Occipital lobe (tissue), 2 donors: Measurements from ENCODE around the gene HOXA7. TPM values are rescaled to one million over a fixed set of nuclear protein-coding genes. Genes with fewer than 3 reads are reported as not detected.

ENCODE experiments used
- DNase-seq: peaks from one replicate; lab custom pipeline; 2025; lab: John Stamatoyannopoulos, UW
- total RNA-seq: library from RNA; depleted of rRNA; stranded (reverse); fragments of >200 nt; gene quantifications from one replicate; pipeline ENCODE4 v1.2.3, GENCODE V29; 2014

Gene HOXA7
- total RNA-seq, 1 donor from 2014 or later: not detected

DNA sequence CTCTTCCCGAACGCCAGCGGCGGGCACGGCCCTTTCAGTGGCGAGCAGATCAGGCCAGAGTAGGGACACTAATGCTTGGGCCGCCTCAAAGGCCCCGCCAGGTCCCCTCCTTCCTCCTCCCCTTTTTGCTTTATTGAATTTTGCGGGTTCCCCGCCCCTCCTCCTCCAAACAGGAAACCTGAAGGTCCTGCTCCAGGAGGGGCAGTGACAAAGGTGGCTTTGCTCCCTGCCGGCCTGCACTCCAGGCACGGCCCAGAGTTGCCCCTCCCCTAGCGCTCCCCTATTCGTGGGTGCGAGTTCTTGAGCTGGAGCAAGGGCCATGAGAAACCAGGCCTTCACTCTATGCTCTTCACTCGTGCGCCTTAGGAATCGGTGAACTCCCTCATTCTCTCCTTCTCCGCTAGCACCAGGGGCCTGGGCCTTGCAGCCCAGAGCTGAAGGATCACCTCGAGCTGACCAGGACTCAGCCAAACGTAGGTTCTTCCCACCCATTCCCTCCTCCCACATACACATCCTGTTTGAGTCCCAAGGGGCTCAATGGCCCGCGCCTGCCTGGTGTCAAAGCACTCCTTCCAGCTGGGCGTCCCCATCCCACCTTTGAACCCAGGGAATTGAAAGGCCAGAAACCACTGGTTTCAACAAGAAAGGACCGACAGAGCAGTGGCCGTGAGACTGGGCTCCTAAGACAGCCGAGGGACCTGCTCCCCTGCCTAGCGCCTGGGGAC, 8.3 kb downstream of the HOXA7 start:
- DNase-seq: no peak

DNA sequence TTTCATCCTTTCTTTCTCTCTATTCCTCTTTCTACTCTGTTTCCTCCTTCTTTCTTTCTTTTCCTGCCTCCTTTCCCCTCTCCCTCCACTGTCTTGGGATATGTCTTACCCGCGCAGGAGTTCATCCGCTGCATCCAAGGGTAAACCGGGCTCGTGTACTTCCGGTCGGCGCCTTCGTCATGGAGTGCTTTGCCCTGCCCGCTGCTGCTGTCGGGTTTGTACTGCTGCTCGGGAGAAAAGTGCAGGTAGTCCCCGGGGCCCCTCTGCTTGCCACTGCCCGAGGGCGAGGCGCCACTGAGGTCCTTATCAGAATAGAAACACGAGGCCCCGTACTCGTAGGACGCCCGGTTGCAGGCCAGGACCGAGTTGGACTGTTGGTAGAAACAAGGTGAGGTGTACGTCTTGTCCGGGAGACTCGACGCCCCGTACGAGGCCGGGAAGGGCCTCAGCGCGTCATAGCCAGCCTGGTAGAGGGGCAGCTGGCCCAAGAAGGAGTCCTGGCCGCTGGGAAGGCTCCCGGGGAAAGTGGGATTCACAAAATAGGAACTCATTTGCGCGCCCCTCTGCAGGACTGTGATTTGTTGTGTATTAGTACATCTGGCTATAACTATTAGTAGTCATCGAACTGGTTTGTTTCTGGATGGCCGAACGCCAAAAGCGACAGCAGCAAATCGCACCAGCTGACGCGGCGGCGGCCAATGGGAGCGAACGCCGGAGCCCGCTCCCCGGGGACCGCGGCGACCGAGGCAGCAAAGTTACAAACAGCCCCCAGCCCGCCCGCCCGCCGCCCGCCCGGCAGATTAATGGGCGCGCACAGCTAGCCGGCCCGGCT, 9.1 kb downstream of the HOXA7 start, which contains the start of gene HOXA6:
HOXA6 (minus strand) TSS at position 576 of the 832 bp plus-strand sequence; CDS start at position 551, 25 bp downstream.
- DNase-seq: no peak

DNA sequence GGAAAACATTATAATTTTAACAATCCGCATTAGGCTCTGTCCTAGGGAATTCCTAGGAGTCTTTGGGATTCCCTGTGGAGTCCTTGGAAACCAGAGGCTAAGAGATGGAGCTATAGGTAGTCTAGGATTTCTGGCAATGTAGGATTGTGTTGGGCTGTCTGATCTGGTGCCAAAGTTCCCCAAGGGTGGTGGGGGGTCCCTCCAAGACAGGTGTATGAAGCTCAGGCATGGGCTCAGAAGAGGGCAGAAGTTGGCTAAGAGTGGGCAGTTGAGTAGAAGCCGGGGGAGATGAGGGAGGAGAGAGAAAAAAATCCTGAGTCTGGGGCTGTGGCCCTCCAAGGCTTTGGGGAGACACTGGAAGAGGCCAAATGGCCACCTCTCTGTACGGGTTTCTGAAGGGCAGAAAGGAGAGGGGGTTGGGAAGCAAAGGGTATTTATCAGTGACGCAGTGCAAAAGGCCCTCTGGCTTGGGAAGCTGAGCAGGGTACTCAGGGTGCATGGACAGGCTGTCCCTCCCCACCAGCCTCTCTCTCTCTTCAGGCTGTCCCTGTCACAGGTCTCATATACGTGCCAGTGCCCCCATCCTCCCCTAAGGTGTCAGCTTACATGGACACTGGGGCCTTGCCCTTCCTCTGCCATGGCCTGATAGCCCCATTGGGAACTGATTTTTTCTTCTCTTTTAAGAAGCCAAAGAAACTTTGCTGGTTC, 9.8 kb downstream of the HOXA7 start:
- no peak for DNase-seq

DNA sequence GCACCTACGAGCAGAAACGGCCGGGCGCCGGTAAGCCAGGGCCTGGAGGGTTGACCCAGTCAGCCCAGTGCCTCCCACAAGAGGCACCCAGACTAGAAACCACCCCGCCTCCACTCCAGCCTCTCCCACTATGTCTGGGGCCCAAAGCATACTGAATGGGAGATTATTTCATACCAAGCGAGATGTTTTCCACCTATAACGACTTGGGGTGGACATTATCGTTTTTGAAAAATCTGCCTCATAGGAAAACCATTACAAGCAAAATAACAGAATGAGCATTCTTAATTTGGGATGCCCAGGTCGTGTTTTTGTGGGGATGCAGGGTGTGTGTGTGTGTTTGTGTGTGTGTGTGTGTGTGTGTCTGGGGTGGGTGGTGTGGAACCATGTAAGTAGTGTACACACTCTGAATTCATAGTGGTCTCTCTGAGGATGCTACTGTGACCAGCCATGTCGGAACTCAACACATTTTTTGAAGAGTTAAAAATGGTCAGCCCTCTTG, 10.5 kb downstream of the HOXA7 start:
- DNase-seq: no peak

DNA sequence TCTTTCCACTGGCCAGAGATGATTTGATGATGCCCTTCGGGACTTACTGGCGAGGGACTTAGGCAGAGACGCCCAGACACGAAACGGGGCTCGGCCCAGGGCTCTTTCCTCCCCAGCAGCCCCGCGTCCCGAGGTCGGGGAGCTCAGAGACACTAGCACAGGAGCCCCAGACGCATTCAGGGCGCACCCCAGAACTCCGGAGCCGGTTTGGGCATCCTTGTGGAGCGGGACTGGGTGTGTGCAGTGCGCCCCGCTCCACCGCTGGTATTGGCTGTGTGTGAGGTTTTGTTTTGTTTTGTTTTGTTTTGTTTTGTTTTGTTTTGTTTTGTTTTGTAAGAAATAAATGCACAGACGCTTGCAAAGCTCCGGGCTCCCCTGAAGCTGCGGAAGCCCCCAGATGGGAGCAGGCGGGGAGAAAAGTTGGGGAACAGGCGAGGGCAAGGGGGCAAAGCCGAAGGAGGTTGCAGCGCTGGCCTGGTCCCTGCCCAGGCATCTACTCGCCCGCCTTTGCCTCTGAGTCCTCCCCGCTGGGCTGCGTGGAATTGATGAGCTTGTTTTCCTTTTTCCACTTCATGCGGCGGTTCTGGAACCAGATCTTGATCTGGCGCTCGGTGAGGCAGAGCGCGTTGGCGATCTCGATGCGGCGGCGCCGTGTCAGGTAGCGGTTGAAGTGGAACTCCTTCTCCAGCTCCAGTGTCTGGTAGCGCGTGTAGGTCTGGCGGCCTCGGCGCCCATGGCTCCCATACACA, 11.1 kb downstream of the HOXA7 start:
- no peak for DNase-seq

DNA sequence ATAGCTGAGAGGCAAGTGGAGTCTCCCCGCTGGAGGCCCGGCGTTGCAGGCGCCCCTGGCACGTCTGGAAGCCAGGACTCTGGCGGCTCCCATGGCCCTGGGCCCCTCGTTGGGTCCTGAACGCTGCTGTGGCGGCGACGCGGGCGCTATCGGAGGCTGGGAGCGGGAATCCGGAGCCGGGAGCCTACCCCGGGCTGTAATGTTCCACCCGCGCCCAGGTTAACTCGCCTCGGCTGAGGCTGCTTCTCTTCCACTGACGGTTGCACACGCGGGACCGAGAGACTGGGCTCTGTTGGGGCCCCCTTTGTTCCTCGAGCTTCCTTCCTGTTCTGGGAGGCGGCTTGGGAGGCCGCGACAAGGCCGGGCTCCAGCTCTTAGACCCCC, 11.7 kb downstream of the HOXA7 start:
- DNase-seq: no peak

DNA sequence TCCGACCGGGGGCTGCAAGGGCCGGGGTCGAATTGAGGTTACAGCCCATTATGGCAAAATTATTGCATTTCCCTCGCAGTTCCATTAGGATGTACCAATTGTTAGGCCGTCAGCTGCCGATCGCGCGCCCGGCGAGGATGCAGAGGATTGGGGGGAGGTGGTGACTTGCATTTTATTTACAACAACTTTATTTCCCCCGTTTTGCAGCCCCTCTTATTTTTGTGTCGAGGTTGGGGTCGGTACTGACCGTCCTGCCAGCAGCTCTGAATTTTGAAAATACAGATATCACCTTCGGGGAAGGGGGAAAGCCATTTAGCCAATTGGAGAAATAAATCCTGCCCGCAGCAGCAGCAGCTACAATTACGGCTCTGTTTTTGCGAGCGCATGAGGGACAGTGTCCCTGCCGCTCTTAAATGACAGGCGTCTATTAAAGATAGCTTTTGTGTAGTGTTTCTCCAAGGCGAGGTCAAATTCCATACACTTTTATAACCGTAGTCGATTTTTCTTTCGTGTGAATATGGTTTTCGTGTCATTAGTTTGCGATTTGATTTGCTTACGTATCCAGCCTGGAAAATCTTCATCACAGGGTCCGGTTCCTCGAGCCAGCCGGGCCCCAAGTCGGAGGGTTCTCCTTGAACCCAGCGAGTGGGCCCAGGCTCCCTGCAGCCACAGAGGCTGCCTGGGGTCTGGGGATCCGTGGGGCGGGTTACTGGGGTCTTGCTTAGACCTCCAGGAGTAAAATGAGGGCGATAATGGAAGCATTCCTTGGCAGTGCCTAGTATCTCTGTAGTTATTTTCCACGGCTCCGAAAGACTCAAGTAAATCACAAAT, 12.3 kb downstream of the HOXA7 start:
- no peak for DNase-seq

DNA sequence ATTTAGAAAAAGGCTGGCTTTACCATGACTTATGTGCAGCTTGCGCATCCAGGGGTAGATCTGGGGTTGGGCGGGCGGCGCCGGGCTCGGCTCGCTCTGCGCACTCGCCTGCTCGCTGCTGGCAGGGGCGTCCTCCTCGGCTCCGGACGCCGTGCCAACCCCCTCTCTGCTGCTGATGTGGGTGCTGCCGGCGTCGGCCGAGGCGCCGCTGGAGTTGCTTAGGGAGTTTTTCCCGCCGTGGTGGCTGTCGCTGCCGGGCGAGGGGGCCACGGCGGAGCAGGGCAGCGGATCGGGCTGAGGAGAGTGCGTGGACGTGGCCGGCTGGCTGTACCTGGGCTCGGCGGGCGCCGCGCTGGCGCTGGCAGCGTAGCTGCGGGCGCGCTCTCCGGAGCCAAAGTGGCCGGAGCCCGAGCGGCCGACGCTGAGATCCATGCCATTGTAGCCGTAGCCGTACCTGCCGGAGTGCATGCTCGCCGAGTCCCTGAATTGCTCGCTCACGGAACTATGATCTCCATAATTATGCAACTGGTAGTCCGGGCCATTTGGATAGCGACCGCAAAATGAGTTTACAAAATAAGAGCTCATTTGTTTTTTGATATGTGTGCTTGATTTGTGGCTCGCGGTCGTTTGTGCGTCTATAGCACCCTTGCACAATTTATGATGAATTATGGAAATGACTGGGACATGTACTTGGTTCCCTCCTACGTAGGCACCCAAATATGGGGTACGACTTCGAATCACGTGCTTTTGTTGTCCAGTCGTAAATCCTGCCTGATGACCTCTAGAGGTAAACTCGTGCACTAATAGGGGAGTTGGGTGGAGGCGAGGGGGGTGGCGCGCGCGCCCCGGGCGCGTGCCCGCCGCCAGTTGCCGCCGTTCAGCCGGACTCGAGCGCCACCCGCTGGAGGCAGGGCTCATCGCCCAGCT, 13.2 kb downstream of the HOXA7 start, which contains the start of gene HOXA5:
HOXA5 (minus strand) TSS at position 659 of the 927 bp plus-strand sequence; CDS start at position 585, 74 bp downstream.
- no peak for DNase-seq

DNA sequence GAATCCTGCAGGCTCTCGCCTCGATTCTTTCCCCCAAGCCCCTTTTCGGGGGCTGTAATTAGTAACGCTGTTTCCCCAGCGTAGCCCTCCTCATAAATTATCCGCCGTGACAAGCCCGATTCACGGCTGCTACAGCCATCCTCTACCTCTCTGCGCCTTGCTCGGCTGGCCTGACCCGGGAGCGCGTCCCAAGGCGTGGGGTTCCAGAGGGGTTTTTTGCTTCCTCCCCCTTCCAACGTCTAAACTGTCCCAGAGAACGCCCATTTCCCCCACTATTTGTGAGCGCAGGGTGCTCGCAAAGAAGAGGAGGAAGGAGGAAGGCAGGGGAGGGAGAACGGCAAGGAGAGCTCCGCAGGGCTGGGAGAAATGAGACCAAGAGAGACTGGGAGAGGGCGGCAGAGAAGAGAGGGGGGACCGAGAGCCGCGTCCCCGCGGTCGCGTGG, 13.9 kb downstream of the HOXA7 start:
- DNase-seq: no peak

DNA sequence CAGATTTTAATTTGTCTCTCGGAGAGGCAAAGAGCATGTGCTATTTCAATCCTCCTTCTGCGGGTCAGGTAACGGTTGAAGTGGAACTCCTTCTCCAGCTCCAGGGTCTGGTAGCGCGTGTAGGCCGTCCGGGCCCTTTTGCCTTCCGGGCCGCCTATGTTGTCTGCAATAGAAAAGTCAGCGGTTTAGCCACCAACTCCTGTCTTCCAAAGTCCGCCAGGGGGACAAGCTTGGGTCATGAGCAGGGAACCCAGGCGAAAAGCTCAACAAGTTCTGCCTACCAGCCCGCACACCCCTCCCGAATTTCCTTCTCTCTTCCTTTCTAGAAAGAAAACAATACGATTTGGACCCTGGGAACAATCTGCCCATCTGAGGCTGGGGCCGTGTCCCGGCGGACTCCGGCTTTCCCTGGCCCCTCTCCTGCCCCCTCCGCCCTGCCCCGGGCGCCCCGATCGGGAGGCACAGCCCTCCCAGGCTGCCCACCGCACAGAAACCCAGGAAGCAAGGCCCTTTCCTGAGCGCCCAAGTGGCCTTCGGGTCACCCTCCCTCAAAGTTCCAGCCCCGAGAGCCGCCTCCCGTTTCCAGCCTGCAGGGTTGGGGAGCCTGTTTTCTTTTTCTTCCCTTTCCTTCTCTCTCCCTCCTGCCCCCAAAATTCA, 14.4 kb downstream of the HOXA7 start:
- no peak for DNase-seq

DNA sequence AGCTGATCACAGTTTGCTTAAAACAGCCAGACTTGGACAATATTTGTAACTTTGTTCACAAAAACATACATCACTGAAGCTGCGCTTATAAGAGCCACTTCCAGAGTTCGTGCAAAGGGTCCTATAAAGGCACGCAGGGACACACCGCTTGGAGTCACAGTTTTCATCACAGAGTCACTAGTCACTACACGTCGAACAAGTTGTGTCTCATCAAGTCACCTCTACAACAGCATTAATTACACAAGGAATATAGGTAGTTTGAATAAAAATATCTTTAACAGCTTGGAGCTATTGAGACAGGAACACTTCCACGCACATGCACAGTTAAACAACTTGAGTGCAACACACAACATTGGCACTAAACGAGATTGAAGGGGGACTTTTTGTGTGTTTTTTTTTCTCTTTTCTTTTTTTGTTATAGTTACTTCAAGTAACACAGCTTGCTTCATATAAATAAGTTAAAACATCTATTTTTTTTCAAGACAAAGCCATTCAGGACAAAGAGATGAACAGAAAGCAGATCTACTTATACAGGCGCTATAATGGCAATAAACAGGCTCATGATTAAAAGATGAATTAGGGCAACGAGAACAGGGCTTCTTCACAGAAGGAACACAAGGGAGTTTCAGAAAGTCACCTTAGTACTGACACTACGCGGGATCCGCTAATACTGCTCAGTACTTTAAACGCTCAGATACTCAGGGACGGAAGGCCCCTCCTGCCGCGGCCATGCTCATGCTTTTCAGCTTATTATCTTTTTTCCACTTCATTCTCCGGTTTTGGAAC, 15.1 kb downstream of the HOXA7 start:
- DNase-seq: no peak

DNA sequence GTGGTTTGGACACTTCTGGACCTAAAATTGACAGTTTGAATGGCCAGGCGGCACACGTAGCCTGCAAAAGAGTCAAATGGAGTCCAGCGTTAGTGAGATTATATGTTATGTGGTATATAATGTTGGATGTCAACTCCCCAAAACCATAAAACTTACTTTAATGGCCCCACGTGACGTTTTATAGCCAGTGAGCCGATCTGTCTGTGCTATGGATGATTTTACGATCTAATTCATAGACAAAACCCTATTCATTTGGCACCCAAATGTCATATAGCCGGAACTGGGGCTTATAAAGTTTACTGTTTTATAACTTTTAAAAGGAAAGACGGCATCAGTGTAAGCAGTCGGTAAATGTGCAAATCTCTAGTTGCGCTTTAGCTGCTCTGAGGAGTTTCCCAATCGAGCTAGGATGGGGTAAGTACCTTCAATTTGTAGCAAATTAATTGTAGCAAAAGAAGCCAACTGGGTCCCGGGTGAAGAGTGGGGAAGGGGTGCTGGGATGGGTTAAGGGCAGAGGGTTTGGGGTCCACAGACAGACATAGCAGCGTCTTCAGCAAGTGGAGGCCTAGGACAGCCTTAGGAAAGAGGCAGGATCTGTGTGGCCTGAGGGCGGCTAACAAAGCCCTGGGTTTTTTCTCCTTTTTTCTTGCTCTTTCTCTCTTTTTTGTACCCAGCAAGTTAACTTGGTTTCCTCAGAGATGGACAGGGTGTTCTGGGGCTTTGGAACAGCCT, 16.2 kb downstream of the HOXA7 start:
- no peak for DNase-seq

DNA sequence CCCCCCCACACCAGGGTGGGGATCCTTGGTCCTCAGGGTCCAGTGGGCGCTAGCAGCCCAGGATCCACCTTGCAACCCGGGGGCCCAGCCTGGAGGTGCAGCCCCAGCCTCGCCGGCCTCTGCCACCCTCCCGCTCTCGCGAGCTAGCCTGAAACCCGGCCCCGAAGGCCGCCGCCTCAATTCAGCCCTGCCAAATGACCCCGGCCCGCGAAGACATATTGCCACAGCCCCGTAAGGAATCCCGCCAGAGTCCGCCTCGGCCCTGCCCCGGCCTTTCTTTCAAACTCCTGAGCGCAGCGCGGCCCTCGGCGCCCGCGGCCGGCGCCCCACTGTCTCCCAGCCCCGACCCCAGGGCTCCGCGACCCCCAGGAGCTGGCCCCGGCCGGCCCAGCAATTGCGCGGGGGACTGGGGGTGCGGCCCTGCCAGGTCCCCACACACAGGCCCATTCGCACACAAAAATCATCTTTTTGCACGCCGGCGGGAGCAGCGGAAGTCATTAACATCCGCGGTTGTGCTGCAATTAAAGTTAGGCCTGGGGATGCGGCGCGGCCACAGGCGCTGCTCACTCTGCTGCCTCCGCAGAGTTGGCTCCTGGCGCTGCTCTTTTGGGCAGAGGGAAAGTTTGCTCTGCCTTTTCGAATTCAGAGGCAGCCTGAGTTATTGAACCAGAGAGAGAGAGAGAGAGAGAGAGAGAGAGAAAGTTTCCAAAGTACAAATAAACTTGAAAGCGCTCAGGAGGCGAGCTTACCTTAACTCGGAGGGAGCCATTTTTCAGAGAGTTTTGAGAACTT, 16.9 kb downstream of the HOXA7 start:
- no peak for DNase-seq

DNA sequence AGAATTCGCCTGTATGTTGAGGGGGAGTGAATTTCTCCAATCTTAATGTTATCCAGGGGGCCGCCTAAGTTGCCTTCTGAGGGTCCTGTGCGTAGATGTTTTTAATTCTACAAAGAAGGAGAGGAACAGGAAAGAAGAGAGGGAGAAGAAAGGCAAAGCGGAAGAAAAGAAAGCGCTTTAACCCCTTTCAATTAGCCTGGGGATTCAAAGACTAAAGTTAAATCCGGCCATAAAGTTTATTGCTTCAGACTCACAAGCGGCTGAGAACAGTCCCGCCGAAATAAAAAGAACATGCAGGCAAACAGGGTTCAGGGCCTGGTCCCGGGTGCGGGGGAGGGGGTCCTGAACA, 17.5 kb downstream of the HOXA7 start:
- no peak for DNase-seq

DNA sequence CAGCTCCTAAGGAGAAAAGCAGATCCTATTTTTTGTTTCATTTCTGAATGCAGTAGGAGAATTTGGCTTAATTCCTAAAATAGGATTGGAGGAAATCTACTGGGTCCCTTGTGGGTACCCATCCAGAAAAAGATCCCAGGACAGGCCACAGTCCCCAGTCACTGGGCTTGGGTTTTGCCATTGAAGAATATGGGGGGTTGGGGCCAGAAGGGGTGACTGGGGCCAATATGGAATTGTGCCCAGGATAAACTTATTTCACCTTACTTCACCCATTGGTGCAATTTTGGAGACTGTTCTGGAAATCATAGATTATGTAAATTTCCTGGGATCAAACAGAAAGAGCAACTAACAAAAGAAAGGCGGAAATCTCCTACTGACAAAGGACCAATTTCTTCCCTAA, 18.0 kb downstream of the HOXA7 start:
- no peak for DNase-seq

DNA sequence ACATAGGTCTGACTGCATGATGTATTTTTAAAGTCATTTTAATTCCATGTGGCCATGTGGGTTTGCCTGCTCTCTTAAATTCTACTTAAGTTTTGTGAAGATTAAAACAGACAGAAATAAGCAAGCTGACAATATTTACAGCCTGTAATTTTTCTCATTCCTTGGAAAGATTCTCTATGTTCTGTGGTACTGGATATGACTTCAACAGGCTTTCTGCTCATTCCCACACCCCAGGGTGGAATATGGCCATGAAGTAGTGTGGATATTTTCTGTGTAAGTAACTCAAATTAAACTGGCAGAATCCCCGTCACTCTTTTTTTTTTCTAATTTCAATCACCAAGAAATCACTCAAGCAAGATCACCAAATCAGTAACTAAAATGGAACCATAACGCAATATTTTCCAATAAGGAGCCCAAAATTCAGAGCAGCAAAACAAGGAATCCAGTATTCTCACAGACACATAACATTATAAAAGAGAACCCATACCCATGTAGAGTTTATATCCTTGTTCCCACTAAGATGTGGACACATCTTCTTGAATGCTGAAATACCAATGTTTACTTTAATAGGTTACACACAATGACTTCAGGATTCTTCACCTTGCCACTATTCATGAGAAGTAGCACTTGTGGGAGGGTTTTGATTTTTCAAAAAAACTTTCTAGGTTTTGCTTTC, 18.7 kb downstream of the HOXA7 start:
- no peak for DNase-seq
